Smooth muscle cell (in vitro differentiated cells): ENCODE data around the gene KIF14. TPM values are rescaled to one million over a fixed set of nuclear protein-coding genes. Genes with fewer than 3 reads are reported as not detected.

ENCODE experiments used
- DNase-seq: peaks from one replicate; lab custom pipeline; 2025; ENCODE audit not compliant: unreplicated experiment; lab: John Stamatoyannopoulos, UW
- H2AFZ ChIP-seq: fragments of 200-600 bp; sonication (generic); 2 replicates; pipeline ENCODE4 v1.6.0; 2016; ENCODE audit warnings: antibody characterized with exemption, low read depth, mild to moderate bottlenecking
- H3F3A ChIP-seq: fragments of 200-600 bp; sonication (generic); 2 replicates; pipeline ENCODE4 v1.6.0; 2017; ENCODE audit warnings: antibody characterized with exemption, low read depth
- H3K27ac ChIP-seq: fragments of 200-600 bp; sonication (generic); 2 replicates; pipeline ENCODE4 v1.5.1; 2016; ENCODE audit warnings: low read depth, mild to moderate bottlenecking
- H3K27me3 ChIP-seq: fragments of 200-600 bp; sonication (generic); 2 replicates; pipeline ENCODE4 v1.6.1; 2016; ENCODE audit warnings: low read depth, mild to moderate bottlenecking
- H3K36me3 ChIP-seq: fragments of 200-600 bp; sonication (generic); 2 replicates; pipeline ENCODE4 v1.5.1; 2016; ENCODE audit warnings: low read depth
- H3K4me1 ChIP-seq: fragments of 200-600 bp; sonication (generic); 2 replicates; pipeline ENCODE4 v1.5.1; 2016; ENCODE audit warnings: low read depth
- H3K4me2 ChIP-seq: fragments of 200-600 bp; sonication (generic); 2 replicates; pipeline ENCODE4 v1.6.0; 2016; ENCODE audit warnings: mild to moderate bottlenecking
- H3K4me3 ChIP-seq: fragments of 200-600 bp; sonication (generic); 2 replicates; pipeline ENCODE4 v1.5.1; 2016; ENCODE audit warnings: mild to moderate bottlenecking
- H3K79me2 ChIP-seq: fragments of 200-600 bp; sonication (generic); 2 replicates; pipeline ENCODE4 v1.6.0; 2016; ENCODE audit warnings: low read depth, mild to moderate bottlenecking
- H3K9ac ChIP-seq: fragments of 200-600 bp; sonication (generic); 2 replicates; pipeline ENCODE4 v1.6.0; 2016; ENCODE audit warnings: low read depth
- H3K9me3 ChIP-seq: fragments of 200-600 bp; sonication (generic); replicated peaks from 2 replicates; pipeline ENCODE4 v1.5.1; 2016; ENCODE audit warnings: low read depth
- H4K20me1 ChIP-seq: fragments of 200-600 bp; sonication (generic); 2 replicates; pipeline ENCODE4 v1.6.0; 2016; ENCODE audit warnings: low read depth
- WGBS: methylation state at CpG from one replicate; pipeline ENCODE4 v1.1.7; 2016; ENCODE audit warnings: low lambda C conversion rate; 5-methylcytosine and 5-hydroxymethylcytosine counted together
- polyA plus RNA-seq: library from polyadenylated mRNA; unstranded; fragments of >200 nt; fragmentation: Nextera tagmentation; extraction: Ambion mirVana; gene quantifications from 2 replicates; pipeline ENCODE4 v1.2.1, GENCODE V29; 2016
- total RNA-seq: library from RNA; depleted of rRNA; stranded (reverse); fragments of >200 nt; gene quantifications from 2 replicates; pipeline ENCODE4 v1.2.3, GENCODE V29; 2014
- TF ChIP-seq, protein P1 (sequence below): fragments of 200-600 bp; sonication (generic); IDR thresholded peaks from 2 replicates; pipeline ENCODE4 v1.5.1; 2017; ENCODE audit warnings: borderline replicate concordance, mild to moderate bottlenecking, antibody characterized with exemption; ENCODE audit not compliant: insufficient read depth, poor library complexity, severe bottlenecking

The KIF14 gene
- total and polyA plus RNA-seq, 2 experiments from 2014 or later = 0.93 to 1.3 TPM

DNA sequence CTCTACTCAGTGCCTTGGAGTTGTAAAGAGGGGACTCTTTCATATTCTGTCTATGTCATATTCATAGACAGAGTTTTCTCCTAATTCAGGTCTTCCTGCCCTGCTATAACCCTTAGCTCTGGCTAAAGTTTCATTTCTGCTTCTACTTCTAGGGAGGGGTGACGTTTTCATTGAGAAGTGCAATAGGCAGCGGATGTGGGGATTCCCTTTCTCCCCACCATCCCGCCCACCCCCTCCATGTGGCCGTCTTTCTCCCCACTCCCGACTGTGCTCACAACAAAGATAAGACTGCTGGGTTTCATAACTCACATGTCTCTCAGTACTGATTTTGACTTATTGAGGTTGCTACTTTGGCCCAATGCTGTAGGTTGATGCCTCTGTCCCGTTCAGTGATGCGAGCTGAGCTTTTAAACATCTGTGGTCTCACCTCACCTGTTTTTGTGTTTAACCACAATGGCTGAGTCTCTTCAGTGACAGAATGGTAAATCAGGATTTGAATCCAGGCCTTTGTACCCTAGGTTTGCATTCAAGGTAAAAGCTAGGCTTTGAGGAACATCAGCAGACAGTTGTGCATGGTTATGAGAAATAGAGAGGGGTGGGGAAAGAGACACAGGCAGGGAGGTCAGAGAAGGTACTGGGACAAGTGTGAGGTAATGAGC, 7.8 kb upstream of the KIF14 start:
- no peak for DNase-seq
- Histone ChIP-seq H3K36me3 (no peaks in the 10 kb centered on the region), H3K27me3 (no peaks in the 10 kb centered on the region), H3K79me2 (no peaks in the 10 kb centered on the region), H3K9me3 (no peaks in the 10 kb centered on the region), H3K9ac (no peak overlapping the region), H2AFZ (no peak overlapping the region), H3K4me2 (no peak overlapping the region), H3K4me3 (no peak overlapping the region), H4K20me1 (no peaks in the 10 kb centered on the region), H3K27ac (no peak overlapping the region), H3F3A (no peaks in the 10 kb centered on the region), H3K4me1 (no peaks in the 10 kb centered on the region)
- 76% methylated on average over 7 of the region's 7 CpGs for WGBS
- TF ChIP-seq, protein P1, sequence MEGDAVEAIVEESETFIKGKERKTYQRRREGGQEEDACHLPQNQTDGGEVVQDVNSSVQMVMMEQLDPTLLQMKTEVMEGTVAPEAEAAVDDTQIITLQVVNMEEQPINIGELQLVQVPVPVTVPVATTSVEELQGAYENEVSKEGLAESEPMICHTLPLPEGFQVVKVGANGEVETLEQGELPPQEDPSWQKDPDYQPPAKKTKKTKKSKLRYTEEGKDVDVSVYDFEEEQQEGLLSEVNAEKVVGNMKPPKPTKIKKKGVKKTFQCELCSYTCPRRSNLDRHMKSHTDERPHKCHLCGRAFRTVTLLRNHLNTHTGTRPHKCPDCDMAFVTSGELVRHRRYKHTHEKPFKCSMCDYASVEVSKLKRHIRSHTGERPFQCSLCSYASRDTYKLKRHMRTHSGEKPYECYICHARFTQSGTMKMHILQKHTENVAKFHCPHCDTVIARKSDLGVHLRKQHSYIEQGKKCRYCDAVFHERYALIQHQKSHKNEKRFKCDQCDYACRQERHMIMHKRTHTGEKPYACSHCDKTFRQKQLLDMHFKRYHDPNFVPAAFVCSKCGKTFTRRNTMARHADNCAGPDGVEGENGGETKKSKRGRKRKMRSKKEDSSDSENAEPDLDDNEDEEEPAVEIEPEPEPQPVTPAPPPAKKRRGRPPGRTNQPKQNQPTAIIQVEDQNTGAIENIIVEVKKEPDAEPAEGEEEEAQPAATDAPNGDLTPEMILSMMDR = no peak

DNA sequence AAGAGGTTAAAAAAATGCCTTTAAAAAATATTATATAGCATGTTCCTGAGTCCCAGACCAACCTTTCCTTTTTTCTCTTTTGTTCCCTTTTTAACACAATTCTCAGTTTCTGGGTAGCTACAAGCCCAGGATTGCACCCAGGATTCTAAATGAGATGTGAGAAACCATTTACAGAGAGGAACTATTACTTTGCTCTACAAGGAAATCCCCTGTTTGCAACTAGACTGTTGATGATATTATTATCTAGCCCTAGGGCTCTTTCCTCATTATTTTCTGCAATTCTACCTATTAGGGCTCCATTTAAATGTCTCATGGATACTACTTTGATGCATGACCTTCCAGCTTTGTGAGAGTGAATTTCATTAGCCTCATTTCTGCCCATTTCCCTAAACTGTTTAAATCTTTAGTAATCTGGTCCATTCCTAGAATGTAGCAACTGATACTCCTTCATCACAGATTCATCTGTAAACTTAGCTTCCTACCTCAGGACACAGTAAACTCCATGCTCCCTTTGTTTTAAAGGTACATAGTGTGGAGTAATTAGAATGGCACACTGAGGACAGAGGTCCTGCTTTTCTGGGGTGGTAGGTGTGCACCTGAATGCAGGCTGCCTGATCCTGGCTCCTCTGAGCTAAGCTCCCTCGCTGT, 7.1 kb upstream of the KIF14 start:
- no peaks in the 10 kb centered on the region for H4K20me1 ChIP-seq
- H3K27ac ChIP-seq = no peak overlapping the region
- H3K27me3 ChIP-seq = no peaks in the 10 kb centered on the region
- H2AFZ ChIP-seq = no peak overlapping the region
- no peak overlapping the region for H3K4me3 ChIP-seq
- 100% methylated on average over 1 of the region's 1 CpG for WGBS
- no peak for DNase-seq
- H3K36me3 ChIP-seq = no peaks in the 10 kb centered on the region
- TF ChIP-seq, protein P1 = no peak
- no peaks in the 10 kb centered on the region for H3F3A ChIP-seq
- H3K9ac ChIP-seq = no peak overlapping the region
- H3K4me1 ChIP-seq = no peaks in the 10 kb centered on the region
- no peak overlapping the region for H3K4me2 ChIP-seq
- no peaks in the 10 kb centered on the region for H3K9me3 ChIP-seq
- H3K79me2 ChIP-seq = no peaks in the 10 kb centered on the region

DNA sequence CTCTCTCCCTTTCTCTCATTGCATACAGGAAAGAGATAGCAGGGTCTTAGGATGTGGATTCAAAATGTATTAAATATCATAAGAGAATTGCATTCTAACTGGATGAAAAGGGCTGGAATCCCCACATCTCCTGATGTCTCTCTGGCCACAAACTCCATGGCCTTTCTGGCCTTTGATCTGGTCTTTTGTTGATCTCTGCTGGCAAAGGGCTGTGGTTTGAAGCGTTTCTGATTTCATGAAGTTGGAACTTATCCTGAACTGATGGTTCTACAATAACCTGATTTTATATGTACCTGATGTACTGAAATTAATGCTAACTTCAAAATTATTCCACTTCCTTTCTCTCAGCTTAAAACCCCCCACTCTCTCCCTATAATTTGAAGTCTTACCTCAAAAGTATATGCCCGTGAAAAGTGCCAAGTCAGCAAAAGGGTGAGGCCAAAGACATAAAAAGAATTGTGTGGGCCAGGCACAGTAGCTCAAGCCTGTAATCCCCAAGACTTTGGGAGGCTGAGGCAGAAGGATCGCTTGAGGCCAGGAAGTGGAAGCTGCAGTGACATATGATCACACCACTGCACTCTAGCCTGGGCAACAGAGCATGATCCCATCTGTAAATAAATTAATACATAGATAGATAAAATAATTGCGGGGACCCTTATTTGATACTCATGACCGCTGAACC, 6.4 kb upstream of the KIF14 start:
- Histone ChIP-seq H3K27me3 (no peaks in the 10 kb centered on the region), H3K4me1 (no peaks in the 10 kb centered on the region), H3K9ac (no peak overlapping the region), H3K36me3 (no peaks in the 10 kb centered on the region), H3F3A (no peaks in the 10 kb centered on the region), H3K27ac (no peak overlapping the region), H3K4me2 (no peak overlapping the region), H3K4me3 (no peak overlapping the region), H2AFZ (no peak overlapping the region), H4K20me1 (no peaks in the 10 kb centered on the region), H3K9me3 (no peaks in the 10 kb centered on the region), H3K79me2 (no peaks in the 10 kb centered on the region)
- WGBS = 76% methylated on average over 5 of the region's 5 CpGs
- TF ChIP-seq, protein P1 = no peak
- no peak for DNase-seq
